ENCODE data around the gene LTC4S. TPM values are rescaled to one million over a fixed set of nuclear protein-coding genes. Genes with fewer than 3 reads are reported as not detected.

LTC4S gene
- total RNA-seq, 4 donors from 2014 or later, result 7.5 to 8.8 (median 8.2) TPM; not detected in 1

DNA sequence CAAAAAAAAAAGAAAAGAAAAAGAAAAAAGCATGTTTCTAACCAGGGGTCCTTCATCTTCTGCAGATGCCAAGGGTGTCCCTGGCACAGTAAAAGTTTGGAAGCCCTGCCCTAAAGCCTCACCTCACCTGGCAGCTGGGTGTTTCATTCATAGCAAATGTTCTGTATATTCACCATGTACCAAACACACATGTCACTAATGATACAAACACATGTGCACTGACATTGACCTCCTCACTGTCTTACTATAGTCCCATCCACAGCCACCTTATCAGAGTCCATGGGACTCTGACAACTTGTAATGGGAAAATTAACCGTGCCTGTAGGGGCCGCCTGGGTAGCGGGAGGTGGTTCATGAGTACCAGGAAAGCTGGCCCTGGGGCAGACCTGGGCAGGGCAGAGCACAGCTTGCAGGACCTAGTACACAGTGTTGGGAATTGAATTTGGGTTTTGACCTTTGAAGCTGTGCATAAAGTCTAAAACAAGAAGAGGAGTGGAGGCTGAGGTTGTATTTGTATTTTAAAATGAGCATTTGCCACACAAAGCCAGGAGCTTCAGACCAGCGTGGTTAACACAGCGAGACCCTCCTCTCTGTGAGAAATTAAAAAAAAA is 19.3 kb downstream of the LTC4S start:
- 91 to 100% methylated on average over 3 to 5 of the region's 5 CpGs for WGBS, 2 donors (ENCODE audit: low coverage in 1 of 2)
- H3K27me3 ChIP-seq, result no peaks in the 10 kb centered on the region
- TF ChIP-seq EP300 (IDR thresholded peaks at IDR 0.05) (no peak), POLR2AphosphoS5 (IDR thresholded peaks at IDR 0.05) (no peak), POLR2A (IDR thresholded peaks at IDR 0.05) (no peak)
- TF ChIP-seq, protein P1, sequence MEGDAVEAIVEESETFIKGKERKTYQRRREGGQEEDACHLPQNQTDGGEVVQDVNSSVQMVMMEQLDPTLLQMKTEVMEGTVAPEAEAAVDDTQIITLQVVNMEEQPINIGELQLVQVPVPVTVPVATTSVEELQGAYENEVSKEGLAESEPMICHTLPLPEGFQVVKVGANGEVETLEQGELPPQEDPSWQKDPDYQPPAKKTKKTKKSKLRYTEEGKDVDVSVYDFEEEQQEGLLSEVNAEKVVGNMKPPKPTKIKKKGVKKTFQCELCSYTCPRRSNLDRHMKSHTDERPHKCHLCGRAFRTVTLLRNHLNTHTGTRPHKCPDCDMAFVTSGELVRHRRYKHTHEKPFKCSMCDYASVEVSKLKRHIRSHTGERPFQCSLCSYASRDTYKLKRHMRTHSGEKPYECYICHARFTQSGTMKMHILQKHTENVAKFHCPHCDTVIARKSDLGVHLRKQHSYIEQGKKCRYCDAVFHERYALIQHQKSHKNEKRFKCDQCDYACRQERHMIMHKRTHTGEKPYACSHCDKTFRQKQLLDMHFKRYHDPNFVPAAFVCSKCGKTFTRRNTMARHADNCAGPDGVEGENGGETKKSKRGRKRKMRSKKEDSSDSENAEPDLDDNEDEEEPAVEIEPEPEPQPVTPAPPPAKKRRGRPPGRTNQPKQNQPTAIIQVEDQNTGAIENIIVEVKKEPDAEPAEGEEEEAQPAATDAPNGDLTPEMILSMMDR (IDR thresholded peaks at IDR 0.05), result no peak
- H3K9me3 ChIP-seq, result no peaks in the 10 kb centered on the region
- no peak overlapping the region for H3K4me3 ChIP-seq
- peaks cover 0 to 23% of the 10 kb centered on the region in 2 donors for H3K36me3 ChIP-seq
- H3K4me1 ChIP-seq, result peaks cover 0 to 25% (median 12%) of the 10 kb centered on the region in 3 donors
- H3K27ac ChIP-seq, result no peak overlapping the region
- ATAC-seq, result no peak

DNA sequence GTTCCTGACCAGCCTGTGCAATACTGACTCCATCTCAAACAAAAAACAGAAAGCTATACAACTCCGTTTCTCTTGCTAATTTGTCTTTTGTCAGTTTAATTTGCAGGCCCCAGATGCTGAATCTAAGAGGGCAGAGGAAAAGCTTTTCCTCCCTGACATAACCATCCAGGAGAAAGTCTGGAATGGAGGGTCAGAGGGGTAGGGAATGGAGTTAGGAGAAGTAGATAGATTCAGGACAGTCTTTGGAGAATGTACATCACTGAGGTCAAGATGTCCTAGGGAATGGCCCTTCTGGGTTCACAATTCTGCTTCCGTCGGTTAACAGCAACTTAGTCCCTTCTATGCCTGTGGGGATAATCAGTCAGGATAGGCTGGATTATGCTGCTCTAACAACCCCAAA is 20.3 kb downstream of the LTC4S start:
- WGBS, 2 donors (ENCODE audit: low coverage in 1 of 2), result 72 to 76% methylated on average over 3 of the region's 3 CpGs
- Histone ChIP-seq H3K4me3 (no peak overlapping the region), H3K4me1 (peaks cover 0 to 32% (median 18%) of the 10 kb centered on the region in 3 donors), H3K27me3 (no peaks in the 10 kb centered on the region), H3K9me3 (no peaks in the 10 kb centered on the region), H3K27ac (no peak overlapping the region), H3K36me3 (peaks cover 0 to 23% of the 10 kb centered on the region in 2 donors)
- TF ChIP-seq, protein P1 (IDR thresholded peaks at IDR 0.05), result no peak
- TF ChIP-seq POLR2A (IDR thresholded peaks at IDR 0.05), result no peak
- no peak for TF ChIP-seq EP300 (IDR thresholded peaks at IDR 0.05)
- no peak for TF ChIP-seq POLR2AphosphoS5 (IDR thresholded peaks at IDR 0.05)
- ATAC-seq, result no peak

- ATAC-seq, result no peak
- no peak for TF ChIP-seq POLR2AphosphoS5 (IDR thresholded peaks at IDR 0.05)
- no peak for TF ChIP-seq POLR2A (IDR thresholded peaks at IDR 0.05)
- no peak for TF ChIP-seq EP300 (IDR thresholded peaks at IDR 0.05)
- TF ChIP-seq, protein P1 (IDR thresholded peaks at IDR 0.05), result no peak
- Histone ChIP-seq H3K36me3 (peaks cover 0 to 23% of the 10 kb centered on the region in 2 donors), H3K4me1 (peaks cover 3 to 45% (median 29%) of the 10 kb centered on the region in 3 donors), H3K27ac (no peak overlapping the region), H3K4me3 (no peak overlapping the region), H3K27me3 (no peaks in the 10 kb centered on the region), H3K9me3 (no peaks in the 10 kb centered on the region)
- WGBS, 2 donors (ENCODE audit: low coverage in 1 of 2), result 92 to 94% methylated on average over 13 of the region's 21 CpGs
Observed at GRCh38 chr5:179815491-179816249, 21.9 kb downstream of the LTC4S start.

DNA sequence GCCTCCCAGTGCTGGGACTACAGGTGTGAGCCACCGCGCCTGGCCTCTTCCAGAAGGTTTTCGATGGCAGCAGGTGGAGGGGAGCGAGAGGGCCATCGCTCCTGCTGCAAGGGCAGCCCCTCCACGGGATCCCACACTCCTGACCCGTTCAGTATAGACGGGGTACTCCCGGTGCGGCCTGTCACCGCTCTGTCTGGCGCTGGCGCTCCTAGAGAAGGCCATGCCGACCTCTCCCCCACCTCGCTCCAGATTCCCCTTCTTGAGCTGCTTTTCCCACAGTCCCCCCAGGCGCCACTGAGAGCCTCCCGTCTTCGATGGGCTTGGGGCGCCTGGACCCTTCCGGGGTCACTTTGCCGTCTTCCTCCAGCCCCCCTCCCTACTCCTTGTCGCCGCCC is 22.6 kb downstream of the LTC4S start:
- WGBS, 2 donors (ENCODE audit: low coverage in 1 of 2), result 51 to 69% methylated on average over 11 to 12 of the region's 23 CpGs
- Histone ChIP-seq H3K27me3 (no peaks in the 10 kb centered on the region), H3K36me3 (peaks cover 0 to 23% of the 10 kb centered on the region in 2 donors), H3K4me1 (peaks cover 3 to 45% (median 29%) of the 10 kb centered on the region in 3 donors), H3K27ac (peak overlapping the region in 3 of 4 donors; percentile 56 to 99 (median 97)), H3K4me3 (peak overlapping the region; percentile 48 to 65), H3K9me3 (no peaks in the 10 kb centered on the region)
- TF ChIP-seq EP300 (IDR thresholded peaks at IDR 0.05) (no peak), POLR2AphosphoS5 (IDR thresholded peaks at IDR 0.05) (no peak), POLR2A (IDR thresholded peaks at IDR 0.05) (no peak)
- TF ChIP-seq, protein P1 (IDR thresholded peaks at IDR 0.05), result no peak
- ATAC-seq, result no peak
